ENCODE measurements around the gene COL5A3. TPM values are rescaled to one million over a fixed set of nuclear protein-coding genes. Genes with fewer than 3 reads are reported as not detected.

Gene COL5A3
- total RNA-seq, 1 experiment from 2014 or later: not detected

DNA sequence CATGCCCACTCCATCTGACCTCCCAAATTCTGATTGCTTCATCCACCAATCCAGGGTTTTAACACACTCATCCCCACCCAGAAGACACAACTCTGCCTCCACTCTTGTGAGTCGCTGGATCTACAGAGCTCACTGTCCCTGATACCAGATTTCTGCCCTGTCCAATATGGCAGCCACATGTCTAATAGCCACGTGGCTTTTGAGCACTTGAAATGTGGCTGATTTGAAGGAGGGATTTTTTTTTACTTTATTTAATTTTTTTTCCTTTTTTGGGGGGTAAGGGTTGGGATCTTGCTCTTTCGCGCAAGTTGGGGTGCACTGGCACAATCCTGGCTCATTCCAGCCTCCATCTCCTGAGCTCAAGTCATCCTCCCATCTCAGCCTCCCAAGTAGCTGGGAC lies 49.2 kb downstream of the COL5A3 start:
- BruUV-seq (replicated peaks): no TSS peak
- H3K36me3 Mint-ChIP-seq (ENCODE audit: insufficient read depth, unreplicated experiment): no peaks in the 10 kb centered on the region
- Histone ChIP-seq H3K36me3 (ENCODE audit: control insufficient read depth, insufficient read depth, low read length) (no peaks in the 10 kb centered on the region), H3K4me3 (ENCODE audit: low read depth, low read length) (no peak overlapping the region), H3K4me1 (no peaks in the 10 kb centered on the region), H3K9me3 (no peaks in the 10 kb centered on the region), H3K27me3 (replicated peaks; ENCODE audit: control insufficient read depth, insufficient read depth, low read length) (no peaks in the 10 kb centered on the region)
- H3K4me1 Mint-ChIP-seq (ENCODE audit: low read depth, unreplicated experiment): no peaks in the 10 kb centered on the region
- no peaks in the 10 kb centered on the region for H3K9me3 Mint-ChIP-seq (ENCODE audit: unreplicated experiment)
- ChIA-PET POLR2A (no interaction called here), CTCF (no interaction called here)
- H3K4me3 Mint-ChIP-seq (ENCODE audit: unreplicated experiment): no peak overlapping the region
- TF ChIP-seq, protein P1, sequence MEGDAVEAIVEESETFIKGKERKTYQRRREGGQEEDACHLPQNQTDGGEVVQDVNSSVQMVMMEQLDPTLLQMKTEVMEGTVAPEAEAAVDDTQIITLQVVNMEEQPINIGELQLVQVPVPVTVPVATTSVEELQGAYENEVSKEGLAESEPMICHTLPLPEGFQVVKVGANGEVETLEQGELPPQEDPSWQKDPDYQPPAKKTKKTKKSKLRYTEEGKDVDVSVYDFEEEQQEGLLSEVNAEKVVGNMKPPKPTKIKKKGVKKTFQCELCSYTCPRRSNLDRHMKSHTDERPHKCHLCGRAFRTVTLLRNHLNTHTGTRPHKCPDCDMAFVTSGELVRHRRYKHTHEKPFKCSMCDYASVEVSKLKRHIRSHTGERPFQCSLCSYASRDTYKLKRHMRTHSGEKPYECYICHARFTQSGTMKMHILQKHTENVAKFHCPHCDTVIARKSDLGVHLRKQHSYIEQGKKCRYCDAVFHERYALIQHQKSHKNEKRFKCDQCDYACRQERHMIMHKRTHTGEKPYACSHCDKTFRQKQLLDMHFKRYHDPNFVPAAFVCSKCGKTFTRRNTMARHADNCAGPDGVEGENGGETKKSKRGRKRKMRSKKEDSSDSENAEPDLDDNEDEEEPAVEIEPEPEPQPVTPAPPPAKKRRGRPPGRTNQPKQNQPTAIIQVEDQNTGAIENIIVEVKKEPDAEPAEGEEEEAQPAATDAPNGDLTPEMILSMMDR (IDR thresholded peaks at IDR 0.05; ENCODE audit: insufficient read depth in 1 of 2, low read depth in 1 of 2, low read length in 1 of 2, severe bottlenecking in 1 of 2, unreplicated experiment in 1 of 2): no peak
- no peak overlapping the region for H3K27ac Mint-ChIP-seq (ENCODE audit: unreplicated experiment)
- peaks cover 4% of the 10 kb centered on the region for H3K27me3 Mint-ChIP-seq (ENCODE audit: insufficient read depth, unreplicated experiment)
- intact Hi-C loops (cut with micrococcal nuclease; ENCODE audit: unreplicated experiment): no loop called here
- no peak for DNase-seq

GRCh38 chr19:9958379-9958821 lies 51.9 kb downstream of the COL5A3 start:
- Mint-ChIP-seq H3K27ac (ENCODE audit: unreplicated experiment) (no peak overlapping the region), H3K9me3 (ENCODE audit: unreplicated experiment) (no peaks in the 10 kb centered on the region), H3K4me3 (ENCODE audit: unreplicated experiment) (no peak overlapping the region), H3K36me3 (ENCODE audit: insufficient read depth, unreplicated experiment) (no peaks in the 10 kb centered on the region), H3K27me3 (ENCODE audit: insufficient read depth, unreplicated experiment) (peaks cover 4% of the 10 kb centered on the region), H3K4me1 (ENCODE audit: low read depth, unreplicated experiment) (no peaks in the 10 kb centered on the region)
- BruUV-seq (replicated peaks): no TSS peak
- no peaks in the 10 kb centered on the region for H3K36me3 ChIP-seq (ENCODE audit: control insufficient read depth, insufficient read depth, low read length)
- POLR2A ChIA-PET: no interaction called here
- no peak overlapping the region for H3K4me3 ChIP-seq (ENCODE audit: low read depth, low read length)
- TF ChIP-seq, protein P1 (IDR thresholded peaks at IDR 0.05; ENCODE audit: insufficient read depth in 1 of 2, low read depth in 1 of 2, low read length in 1 of 2, severe bottlenecking in 1 of 2, unreplicated experiment in 1 of 2): no peak
- intact Hi-C loops (cut with micrococcal nuclease; ENCODE audit: unreplicated experiment): no loop called here
- CTCF ChIA-PET: no interaction called here
- H3K27me3 ChIP-seq (replicated peaks; ENCODE audit: control insufficient read depth, insufficient read depth, low read length): no peaks in the 10 kb centered on the region
- H3K4me1 ChIP-seq: no peaks in the 10 kb centered on the region
- DNase-seq: no peak
- H3K9me3 ChIP-seq: no peaks in the 10 kb centered on the region

- intact Hi-C loops (cut with micrococcal nuclease; ENCODE audit: unreplicated experiment): no loop called here
Measured at GRCh38 chr19:9956956-9957355, 53.3 kb downstream of the COL5A3 start.

More at GRCh38 chr19:9956956-9957355, 53.3 kb downstream of the COL5A3 start:
- ChIA-PET POLR2A (no interaction called here), CTCF (interaction anchor here (0.7 kb wide), 1 partner anchor 105 kb away, joined by 3 read pairs; no protein-coding TSS in a partner anchor)
- BruUV-seq (replicated peaks): no TSS peak
- Histone ChIP-seq H3K4me1 (no peaks in the 10 kb centered on the region), H3K9me3 (no peaks in the 10 kb centered on the region), H3K36me3 (ENCODE audit: control insufficient read depth, insufficient read depth, low read length) (no peaks in the 10 kb centered on the region), H3K27me3 (replicated peaks; ENCODE audit: control insufficient read depth, insufficient read depth, low read length) (no peaks in the 10 kb centered on the region), H3K4me3 (ENCODE audit: low read depth, low read length) (no peak overlapping the region)
- H3K4me1 Mint-ChIP-seq (ENCODE audit: low read depth, unreplicated experiment): no peaks in the 10 kb centered on the region
- no peak for DNase-seq
- no peaks in the 10 kb centered on the region for H3K27me3 Mint-ChIP-seq (ENCODE audit: insufficient read depth, unreplicated experiment)
- no peaks in the 10 kb centered on the region for H3K9me3 Mint-ChIP-seq (ENCODE audit: unreplicated experiment)
- no peak overlapping the region for H3K4me3 Mint-ChIP-seq (ENCODE audit: unreplicated experiment)
- TF ChIP-seq, protein P1 (IDR thresholded peaks at IDR 0.05; ENCODE audit: insufficient read depth in 1 of 2, low read depth in 1 of 2, low read length in 1 of 2, severe bottlenecking in 1 of 2, unreplicated experiment in 1 of 2): no peak
- H3K27ac Mint-ChIP-seq (ENCODE audit: unreplicated experiment): no peak overlapping the region
- H3K36me3 Mint-ChIP-seq (ENCODE audit: insufficient read depth, unreplicated experiment): no peaks in the 10 kb centered on the region

Data from Caco-2 (cell line).